GM12878 (cell line): Measurements from ENCODE around the gene OPN1SW. TPM values are rescaled to one million over a fixed set of nuclear protein-coding genes. Genes with fewer than 3 reads are reported as not detected.

Experiments
- ATAC-seq: fragments of 200-7000 bp; cut with Tn5 transposase; 3 replicates; pipeline ENCODE4 v1.9.1; 2020; ENCODE audit warnings: mild to moderate bottlenecking, moderate library complexity
- BruUV-seq: library from RNA; stranded (reverse); fragments of 400-500 nt; replicated peaks from 2 replicates; lab custom pipeline; 2021; lab: Mats Ljungman, UMichigan
- CTCF ChIA-PET: fragments of 300-600 bp; sonication (Branson Sonifier 250); formaldehyde crosslinking; extraction: SDS; loops from one replicate; lab custom pipeline; 2021; ENCODE audit warnings: inconsistent platforms; lab: Yijun Ruan, JAX
- POLR2A ChIA-PET: fragments of 350-600 bp; formaldehyde crosslinking; extraction: SDS; loops from one replicate; lab custom pipeline; 2021; ENCODE audit warnings: inconsistent platforms; lab: Charles Lee
- RAD21 ChIA-PET: fragments of 300-600 bp; sonication (Branson Sonifier 250); formaldehyde crosslinking; loops from one replicate; lab custom pipeline; 2023; ENCODE audit warnings: antibody characterized with exemption; ENCODE audit not compliant: unreplicated experiment; lab: Charles Lee
- SMC1A ChIA-PET: fragments of 300-600 bp; sonication (Branson Sonifier 250); formaldehyde crosslinking; loops from one replicate; lab custom pipeline; 2023; ENCODE audit not compliant: unreplicated experiment, uncharacterized antibody; lab: Charles Lee
- DNase-seq: peaks from one replicate; pipeline ENCODE4 v3.0.0-alpha.2; 2011; ENCODE audit warnings: low read depth, low spot score
- FAIRE-seq: peaks from 3 replicates; lab custom pipeline; 2011; peaks lifted over from hg19 to GRCh38; lab: Jason Lieb, UNC
- H2AFZ ChIP-seq: 2 replicates; pipeline ENCODE4 v1.6.0; 2011; ENCODE audit warnings: low read depth, low read length, control low read depth; ENCODE audit not compliant: control insufficient read depth
- H3K27ac ChIP-seq: 2 replicates; pipeline ENCODE4 v1.5.1; 2011; ENCODE audit warnings: control low read depth; ENCODE audit not compliant: control insufficient read depth, insufficient read depth
- H3K27me3 ChIP-seq, 2 experiments: replicated peaks in 1 of 2; 2 replicates each; pipeline versions ENCODE4 v1.6.0 to v1.6.1; 2011; ENCODE audit warnings: low read length in 1 of 2; ENCODE audit not compliant: control insufficient read depth in 2 of 2, insufficient read depth in 2 of 2
- H3K36me3 ChIP-seq, 2 experiments: 2 replicates each; pipeline ENCODE4 v1.5.1; 2011; ENCODE audit warnings: low read length in 1 of 2; ENCODE audit not compliant: control insufficient read depth in 2 of 2, insufficient read depth in 2 of 2
- H3K4me1 ChIP-seq: 2 replicates; pipeline ENCODE4 v1.6.1; 2011; ENCODE audit warnings: mild to moderate bottlenecking, low read length, moderate library complexity, mixed read lengths; ENCODE audit not compliant: control insufficient read depth, insufficient read depth
- H3K4me2 ChIP-seq: 2 replicates; pipeline ENCODE4 v1.6.0; 2011; ENCODE audit warnings: control low read depth; ENCODE audit not compliant: control insufficient read depth, insufficient read depth
- H3K4me3 ChIP-seq: fragments of 200-600 bp; sonication (generic); 2 replicates; pipeline ENCODE4 v1.5.1; 2016
- H3K79me2 ChIP-seq: 2 replicates; pipeline ENCODE4 v1.6.0; 2011; ENCODE audit warnings: low read length; ENCODE audit not compliant: control insufficient read depth, insufficient read depth
- H3K9ac ChIP-seq: 2 replicates; pipeline ENCODE4 v1.8.0; 2011; ENCODE audit warnings: low read length, control low read depth, mixed read lengths; ENCODE audit not compliant: control insufficient read depth, insufficient read depth
- H3K9me3 ChIP-seq: replicated peaks from 3 replicates; pipeline ENCODE4 v1.5.1; 2011; ENCODE audit warnings: mild to moderate bottlenecking, low read length; ENCODE audit not compliant: control insufficient read depth, insufficient read depth
- H4K20me1 ChIP-seq: 2 replicates; pipeline ENCODE4 v1.6.0; 2011; ENCODE audit not compliant: control insufficient read depth, insufficient read depth
- ATF2 ChIP-seq: IDR thresholded peaks from 2 replicates; pipeline ENCODE4 v1.6.1; 2012; ENCODE audit warnings: low read length, inconsistent platforms
- NBN ChIP-seq: fragments of 450-650 bp; IDR thresholded peaks from 2 replicates; pipeline ENCODE4 v1.6.1; 2016
- POLR2AphosphoS5 ChIP-seq: IDR thresholded peaks from 2 replicates; pipeline ENCODE4 v1.6.1; 2011; ENCODE audit warnings: mild to moderate bottlenecking, low read length, inconsistent platforms
- RCOR1 ChIP-seq: conservative IDR thresholded peaks from 2 replicates; pipeline ENCODE4 v1.6.1; 2012; ENCODE audit warnings: low read depth, low read length, improper control_type of control experiment
- SREBF1 ChIP-seq: IDR thresholded peaks from 2 replicates; pipeline ENCODE4 v1.6.1; 2012; ENCODE audit warnings: mild to moderate bottlenecking, low read length
- SUZ12 ChIP-seq: fragments of 200-600 bp; sonication (generic); IDR thresholded peaks from one replicate; pipeline ENCODE4 v1.6.1; 2018; ENCODE audit warnings: antibody characterized with exemption, mild to moderate bottlenecking; ENCODE audit not compliant: unreplicated experiment
- ZBED1 ChIP-seq: IDR thresholded peaks from 2 replicates; pipeline ENCODE4 v1.6.1; 2016; ENCODE audit warnings: borderline replicate concordance
- ZBTB11 ChIP-seq: fragments of 450-650 bp; formaldehyde crosslinking; IDR thresholded peaks from 2 replicates; pipeline ENCODE4 v1.5.0; 2022; ENCODE audit warnings: mild to moderate bottlenecking, missing genetic modification characterization
- ZNF207 ChIP-seq: fragments of 450-650 bp; IDR thresholded peaks from 2 replicates; pipeline ENCODE4 v1.6.1; 2014; ENCODE audit warnings: antibody characterized with exemption, mild to moderate bottlenecking, borderline replicate concordance
- ZNF592 ChIP-seq: fragments of 450-650 bp; IDR thresholded peaks from 2 replicates; pipeline ENCODE4 v1.6.1; 2017; ENCODE audit warnings: mild to moderate bottlenecking, moderate library complexity
- ZNF687 ChIP-seq: fragments of 450-650 bp; IDR thresholded peaks from 2 replicates; pipeline ENCODE4 v1.6.1; 2017; ENCODE audit warnings: mild to moderate bottlenecking, moderate library complexity
- WGBS: methylation state at CpG from one replicate; pipeline ENCODE4 v1.1.6; 2016; ENCODE audit warnings: low lambda C conversion rate; ENCODE audit not compliant: insufficient replicate concordance, insufficient coverage; ENCODE audit errors: missing lambda C conversion rate; 5-methylcytosine and 5-hydroxymethylcytosine counted together
- in situ Hi-C: fragments of 300-500 bp; cut with MboI; formaldehyde crosslinking; loops from 9 replicates; pipeline ENCODE4 v1.14.3; 2018; ENCODE audit warnings: mixed read lengths
- intact Hi-C: fragments of 100-400 bp; cut with micrococcal nuclease; formaldehyde crosslinking; loops from one replicate; pipeline ENCODE4 v1.14.2; 2022; ENCODE audit not compliant: unreplicated experiment
- polyA plus RNA-seq, 11 experiments: library from polyadenylated mRNA; depleted of rRNA in 4 of 11; unstranded in 6 of 11; stranded (reverse) in 5 of 11; fragments of >200 nt; fragmentation: Nextera tagmentation in 4 of 11; fragmentation: Illumina TruSeq in 1 of 11; extraction: Ambion mirVana in 4 of 11; extraction: Trizol in 1 of 11; gene quantifications; 1 replicate in 1 of 11; 2 replicates in 10 of 11; pipeline versions ENCODE4 v1.2.1 to v1.2.3, GENCODE V29; 2011 to 2016; ENCODE audit warnings: inconsistent platforms in 2 of 11, missing spikeins in 2 of 11, low read depth in 1 of 11
- total RNA-seq, 4 experiments: library from RNA; depleted of rRNA in 3 of 4; stranded (reverse); fragments of >200 nt in 3 of 4; fragmentation: Illumina TruSeq in 1 of 4; extraction: Trizol in 1 of 4; gene quantifications; 2 replicates each; pipeline versions ENCODE4 v1.2.1 to v1.2.3, GENCODE V29; 2013 to 2021

OPN1SW gene
- total and polyA plus RNA-seq, 10 of the 15 experiments (the other 5 are each of a cell fraction or from before 2014, with no cell fraction given): 0.11 to 0.35 (median 0.19) TPM; not detected in 6

DNA sequence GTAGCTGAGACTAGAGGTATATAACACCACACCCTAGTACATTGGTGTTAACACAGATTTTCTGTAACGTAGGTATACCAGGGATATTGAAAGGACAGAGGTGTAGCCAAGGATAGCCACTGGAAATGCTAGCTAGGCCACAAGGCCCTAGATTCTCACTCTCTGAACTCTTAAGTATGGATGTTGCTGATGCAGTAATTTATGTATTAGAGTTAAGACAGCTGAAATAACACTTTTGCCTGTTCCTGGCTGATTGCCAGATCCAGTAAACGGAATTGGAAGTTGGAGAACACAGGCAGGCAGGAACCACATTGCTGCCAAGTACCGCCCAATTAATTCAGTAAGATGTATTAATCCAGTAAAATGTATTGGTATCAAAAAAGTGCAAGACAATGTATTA lies 34.6 kb downstream of the OPN1SW start:
- H3K9ac ChIP-seq: no peak overlapping the region
- no peaks in the 10 kb centered on the region for H3K36me3 ChIP-seq
- no peak overlapping the region for H3K27ac ChIP-seq
- 48% methylated on average over 3 of the region's 3 CpGs for WGBS
- peaks cover 70% of the 10 kb centered on the region for H3K79me2 ChIP-seq
- no peak overlapping the region for H2AFZ ChIP-seq
- intact Hi-C loops (no loop called here), in situ Hi-C loops (no loop called here)
- FAIRE-seq (no peak), DNase-seq (no peak), ATAC-seq (no peak)
- peak overlapping the region; percentile 73 for H3K4me2 ChIP-seq
- no peaks in the 10 kb centered on the region for H3K9me3 ChIP-seq
- H3K4me3 ChIP-seq: peak overlapping the region; percentile 87
- ChIA-PET RAD21 (interaction anchor here (0.6 to 2.2 kb wide), 7 partner anchors 15 to 314 kb away, joined by 3 to 6 read pairs (median 4); partner anchors contain the start of gene ATP6V1F), SMC1A (interaction anchor here (0.8 to 3.2 kb wide), 9 partner anchors 9 to 422 kb away, joined by 3 to 16 read pairs (median 4); no protein-coding TSS in a partner anchor), CTCF (interaction anchor here (0.7 to 2.7 kb wide), 13 partner anchors 10 to 715 kb away, joined by 3 to 8 read pairs (median 4); partner anchors contain the start of genes ATP6V1F and GARIN1A), POLR2A (interaction anchor here (0.9 to 4.0 kb wide), 3 partner anchors 9 to 60 kb away, joined by 3 to 25 read pairs (median 3); no protein-coding TSS in a partner anchor)
- peaks cover 5% of the 10 kb centered on the region; the same call in 1 of the 2 replicates for H3K4me1 ChIP-seq
- no TSS peak for BruUV-seq
- no peaks in the 10 kb centered on the region for H4K20me1 ChIP-seq
- H3K27me3 ChIP-seq: no peaks in the 10 kb centered on the region
- TF ChIP-seq SREBF1: no peak
- no peak for TF ChIP-seq ATF2
- TF ChIP-seq ZNF592: no peak
- TF ChIP-seq POLR2AphosphoS5: no peak
- no peak for TF ChIP-seq ZNF207
- TF ChIP-seq ZBTB11: no peak
- TF ChIP-seq SUZ12: no peak
- TF ChIP-seq ZBED1: no peak
- no peak for TF ChIP-seq ZNF687
- no peak for TF ChIP-seq RCOR1
- TF ChIP-seq NBN: no peak
